GM19438 (cell line): Measurements from ENCODE around the gene GULP1.
"Not testable (repeated sequence)": the region's sequence is repeated elsewhere in the genome, so short reads cannot be mapped to it uniquely, and the experiment has no call there.

Source experiments
- ATAC-seq: cut with Tn5 transposase; IDR thresholded peaks from one replicate; pipeline ENCODE4 v1.9.1; 2021; ENCODE audit warnings: low read depth; ENCODE audit not compliant: unreplicated experiment

The GULP1 gene, protein sequence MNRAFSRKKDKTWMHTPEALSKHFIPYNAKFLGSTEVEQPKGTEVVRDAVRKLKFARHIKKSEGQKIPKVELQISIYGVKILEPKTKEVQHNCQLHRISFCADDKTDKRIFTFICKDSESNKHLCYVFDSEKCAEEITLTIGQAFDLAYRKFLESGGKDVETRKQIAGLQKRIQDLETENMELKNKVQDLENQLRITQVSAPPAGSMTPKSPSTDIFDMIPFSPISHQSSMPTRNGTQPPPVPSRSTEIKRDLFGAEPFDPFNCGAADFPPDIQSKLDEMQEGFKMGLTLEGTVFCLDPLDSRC

GRCh38 chr2:188291617-188292347, at the start of gene GULP1:
GULP1 (plus strand) TSS chr2:188291874; CDS start chr2:188477703, 185,829 bp downstream.
- ATAC-seq: no peak

- ATAC-seq: no peak
These were observed 48.3 kb upstream of the GULP1 start for GRCh38 chr2:188243381-188243780.

DNA sequence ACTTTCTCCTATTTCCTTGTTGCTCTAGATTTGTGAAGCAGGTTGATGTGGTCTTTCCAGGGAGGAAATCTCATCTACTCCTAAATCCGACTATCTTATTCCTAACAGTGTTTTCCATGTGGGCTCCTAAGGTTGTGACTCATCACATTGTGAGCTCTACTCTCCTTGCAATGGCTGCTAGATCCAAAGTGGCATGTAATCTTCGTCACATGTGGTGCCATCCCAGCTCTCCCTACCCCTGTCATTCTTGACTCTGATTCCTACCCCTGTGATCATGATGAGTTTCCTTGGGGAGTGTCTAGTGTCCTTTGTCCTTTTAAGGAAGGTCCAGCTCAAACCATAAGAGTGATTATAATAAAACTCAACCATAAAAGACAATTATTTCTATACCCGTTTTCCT, 47.3 kb upstream of the GULP1 start:
- ATAC-seq: no peak

DNA sequence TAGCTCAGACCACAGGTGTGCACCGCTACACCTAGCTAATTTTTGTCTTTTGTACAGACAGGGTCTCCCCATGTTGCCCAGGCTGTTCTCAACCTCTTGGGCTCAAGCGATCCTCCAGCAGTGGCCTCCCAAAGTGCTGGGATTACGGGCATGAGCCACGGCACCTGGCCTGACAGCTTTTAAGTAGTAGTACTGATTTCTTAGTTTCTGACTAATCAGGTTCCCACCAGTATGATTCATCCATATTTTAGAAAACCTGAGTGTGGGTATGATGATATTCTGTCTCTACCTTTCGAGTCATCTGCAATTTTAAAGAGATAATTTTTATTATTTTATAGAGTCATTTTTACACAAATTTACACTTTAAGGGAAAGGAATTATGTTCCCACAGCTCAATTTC, 46.4 kb upstream of the GULP1 start:
- no peak for ATAC-seq

- ATAC-seq: no peak
These were observed 43.2 kb upstream of the GULP1 start for GRCh38 chr2:188248513-188248912.

GRCh38 chr2:188251034-188251433, 40.6 kb upstream of the GULP1 start:
- ATAC-seq: no peak

- ATAC-seq: no peak
These were observed 35.3 kb upstream of the GULP1 start for GRCh38 chr2:188256420-188256819.

GRCh38 chr2:188265315-188265714, 26.4 kb upstream of the GULP1 start:
- ATAC-seq: no peak

GRCh38 chr2:188267776-188268175, 23.9 kb upstream of the GULP1 start:
- no peak for ATAC-seq

DNA sequence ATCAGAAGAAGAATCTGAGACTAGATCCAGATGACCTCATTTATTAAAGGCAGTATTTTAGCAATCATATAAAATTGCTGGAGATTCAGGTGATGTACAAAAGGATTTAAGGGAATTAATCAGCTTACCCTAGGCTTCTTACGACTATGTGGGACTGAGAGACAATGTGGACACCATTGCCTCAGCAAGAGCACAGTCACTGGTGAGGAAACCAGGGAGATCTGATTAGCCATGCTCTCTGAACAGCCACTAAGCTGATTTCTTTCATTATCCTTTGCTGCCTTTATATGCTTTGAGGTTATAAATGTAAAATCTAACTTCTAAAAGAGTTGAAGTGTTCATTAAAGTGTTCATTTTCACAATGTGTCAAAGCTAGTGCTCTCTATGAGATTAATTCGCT, 22.7 kb upstream of the GULP1 start:
- no peak for ATAC-seq

GRCh38 chr2:188272121-188272520, 19.6 kb upstream of the GULP1 start:
- ATAC-seq: no peak

DNA sequence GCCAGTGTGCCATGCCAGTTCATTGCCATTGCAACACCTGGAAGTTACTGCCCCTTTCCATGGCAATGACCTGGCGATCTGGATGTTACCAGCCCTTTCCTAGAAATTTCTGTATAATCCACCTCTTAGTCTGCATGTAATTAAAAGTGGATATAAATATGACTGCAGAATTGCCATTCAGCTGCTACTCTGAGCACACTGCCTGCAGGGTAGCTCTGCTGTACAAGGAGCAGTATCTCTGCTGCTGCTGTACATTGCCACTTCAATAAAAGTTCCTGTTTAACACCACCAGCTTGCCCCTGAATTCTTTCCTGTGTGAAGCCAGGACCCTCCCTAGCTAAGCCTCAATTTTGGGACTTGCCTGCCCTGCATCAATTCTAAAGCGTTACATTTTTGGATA, 17.4 kb upstream of the GULP1 start:
- ATAC-seq: no peak

- ATAC-seq: no peak
These were observed 15.4 kb upstream of the GULP1 start for GRCh38 chr2:188276255-188276654.

GRCh38 chr2:188277786-188278185, 13.9 kb upstream of the GULP1 start:
- no peak for ATAC-seq

- ATAC-seq: no peak
These were observed 13.1 kb upstream of the GULP1 start for GRCh38 chr2:188278388-188279092.

DNA sequence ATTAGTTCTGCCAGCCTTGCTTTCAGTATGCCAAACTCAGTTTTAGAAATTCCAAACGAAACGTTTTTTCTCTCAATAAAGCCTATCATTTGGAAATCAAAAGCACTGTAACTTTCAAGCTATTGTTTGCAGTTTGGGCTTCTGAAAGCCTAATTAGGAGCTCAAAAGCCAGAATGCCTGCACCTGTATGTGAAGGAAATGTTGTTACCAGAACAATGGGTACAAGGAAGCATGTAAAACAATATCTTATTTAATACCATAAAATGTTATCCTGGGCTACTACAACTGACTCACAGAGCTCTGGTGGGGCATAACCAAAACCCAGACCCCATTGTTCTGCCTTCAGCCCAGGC, 12.6 kb upstream of the GULP1 start:
- ATAC-seq: no peak

DNA sequence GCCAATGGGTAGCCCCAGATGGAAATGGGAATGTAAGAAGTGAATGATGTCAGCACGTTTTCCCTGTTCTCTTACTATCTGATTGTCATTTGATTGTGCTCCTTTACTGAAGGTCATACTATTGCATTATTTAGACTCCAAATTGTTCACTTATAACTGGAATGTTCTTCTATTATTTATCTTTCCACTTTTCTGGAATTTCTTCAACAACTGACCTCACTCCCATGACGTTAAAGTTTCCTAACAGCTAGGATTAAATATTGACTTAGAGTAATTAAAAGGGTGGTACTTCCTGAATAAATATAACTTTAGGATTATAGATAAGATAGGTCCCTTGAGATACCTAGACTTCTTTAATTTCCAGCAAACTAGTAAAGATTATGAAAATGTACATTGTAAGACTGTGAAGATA, 10.9 kb upstream of the GULP1 start:
- no peak for ATAC-seq

DNA sequence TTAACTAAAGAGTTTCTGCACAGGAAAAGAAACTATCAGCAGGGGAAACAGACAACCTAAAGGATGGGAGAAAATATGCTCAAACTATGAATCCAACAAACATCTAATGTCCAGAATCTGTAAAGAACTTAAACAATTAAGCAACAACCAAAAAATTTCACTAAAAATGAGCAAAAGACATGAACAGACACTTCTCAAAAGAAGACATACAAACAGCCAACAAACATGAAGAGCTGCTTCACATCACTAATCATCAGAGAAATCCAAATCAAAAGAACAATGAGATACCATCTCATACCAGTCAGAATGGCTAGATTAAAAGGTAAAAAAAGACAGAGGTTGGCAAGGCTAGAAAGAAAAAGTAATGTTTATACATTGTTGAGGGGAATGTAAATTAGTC, 8.8 kb upstream of the GULP1 start:
- ATAC-seq: no peak

DNA sequence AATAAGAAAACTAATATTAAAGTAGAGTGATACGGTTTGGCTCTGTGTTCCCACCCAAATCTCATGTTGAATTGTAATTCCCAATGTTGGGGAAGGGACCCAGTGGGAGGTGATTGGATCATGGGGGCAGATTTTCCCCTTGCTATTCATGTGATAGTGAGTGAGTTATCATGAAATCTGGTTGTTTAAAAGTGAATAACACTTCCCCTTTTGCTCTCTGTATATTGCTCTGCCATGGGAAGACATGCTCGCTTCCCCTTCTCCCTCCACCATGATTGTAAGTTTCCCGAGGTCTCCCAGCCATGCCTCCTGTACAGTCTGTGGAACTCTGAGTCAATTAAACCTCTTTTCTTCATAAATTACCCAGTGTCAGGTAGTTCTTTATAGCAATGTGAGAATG, 7.4 kb upstream of the GULP1 start:
- not testable (repeated sequence) for ATAC-seq

DNA sequence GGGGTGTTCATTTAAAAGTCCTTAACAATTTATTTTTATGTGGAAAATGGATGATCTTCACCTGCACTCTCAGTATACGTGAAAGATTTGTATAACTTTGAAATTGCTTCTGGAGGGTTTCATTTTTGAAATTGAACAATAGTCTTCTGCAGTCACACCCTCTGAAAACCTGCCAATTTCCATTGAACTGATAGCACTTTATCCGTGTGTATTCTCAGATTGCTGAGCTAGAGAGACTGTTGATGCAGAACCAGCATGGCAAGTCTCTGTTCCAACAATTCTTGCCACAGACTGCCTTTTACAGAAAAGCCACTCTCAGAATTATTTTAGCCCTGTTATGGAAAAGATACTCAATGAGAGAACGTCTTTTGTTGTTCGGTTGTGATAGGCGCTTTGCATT, 6.6 kb upstream of the GULP1 start:
- no peak for ATAC-seq

DNA sequence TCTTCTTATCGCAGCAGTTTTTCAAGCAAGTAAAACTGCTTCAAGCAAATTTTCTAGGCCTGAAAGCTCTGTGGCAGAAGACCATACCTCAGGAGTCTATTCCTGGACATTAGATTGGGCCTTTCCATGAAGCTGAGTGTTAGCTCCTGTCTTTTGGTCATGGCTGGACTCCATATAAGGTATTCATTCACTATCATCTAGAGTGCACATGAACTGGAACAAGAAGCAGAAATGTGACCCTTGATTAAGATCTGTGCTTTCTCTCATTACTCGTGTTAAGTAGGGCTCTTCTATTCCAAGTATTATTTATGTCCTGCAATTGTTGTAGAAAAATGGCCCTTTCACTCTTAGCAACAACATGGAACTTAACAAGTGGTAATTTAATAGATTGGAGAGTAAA, 5.9 kb upstream of the GULP1 start:
- ATAC-seq: no peak

DNA sequence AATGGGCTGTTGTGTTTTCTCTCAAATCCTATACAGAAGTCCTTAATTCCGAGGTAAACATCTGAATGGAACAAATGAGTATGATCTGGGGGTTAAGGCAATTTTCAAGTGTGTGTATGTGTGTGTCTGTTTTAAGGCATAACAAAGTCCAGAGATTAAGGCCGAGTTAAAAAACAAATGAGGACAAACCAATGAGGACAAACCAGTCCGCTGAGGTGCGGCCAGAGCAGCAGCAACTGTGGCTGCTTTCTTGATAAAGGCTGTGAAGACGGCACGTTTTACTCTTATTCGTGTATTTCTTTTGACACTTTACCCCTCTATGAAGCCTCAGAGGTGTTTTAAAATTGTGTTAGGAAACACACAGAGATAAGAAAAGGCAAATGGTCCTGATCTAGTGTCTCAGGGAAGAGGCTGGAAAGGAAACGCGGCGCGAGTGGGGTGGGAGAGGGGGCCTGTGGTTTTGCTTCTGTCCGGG, 495 bp upstream of the GULP1 start:
- ATAC-seq: no peak
